SK-N-SH (cell line): ENCODE measurements around the gene GALNT14. TPM values are rescaled to one million over a fixed set of nuclear protein-coding genes. Genes with fewer than 3 reads are reported as not detected.

Experiments used
- CTCF ChIA-PET: fragments of 300-600, 350-600 bp; formaldehyde crosslinking; extraction: SDS; loops from one replicate; lab custom pipeline; 2021; lab: Yijun Ruan, JAX
- POLR2A ChIA-PET: fragments of 350-600 bp; sonication (Branson Sonifier 250); formaldehyde crosslinking; extraction: SDS; loops from one replicate; lab custom pipeline; 2020; ENCODE audit warnings: antibody characterized with exemption, inconsistent platforms; lab: Yijun Ruan, JAX
- DNase-seq: peaks from one replicate; pipeline ENCODE4 v3.0.0; 2012
- H2AFZ ChIP-seq: fragments of 200-600 bp; sonication (generic); 2 replicates; pipeline ENCODE4 v1.8.1; 2016; ENCODE audit warnings: antibody characterized with exemption, mild to moderate bottlenecking, low read depth
- H3F3A ChIP-seq: fragments of 200-600 bp; sonication (generic); replicated peaks from 2 replicates; pipeline ENCODE3; 2016; ENCODE audit warnings: antibody characterized with exemption, mild to moderate bottlenecking; ENCODE audit not compliant: insufficient read depth
- H3K27ac ChIP-seq, 2 experiments: fragments of 200-500 bp in 1 of 2; fragments of 200-600 bp in 1 of 2; sonication (Bioruptor generic) in 1 of 2; sonication (generic), shearing (Covaris generic) in 1 of 2; 2 replicates each; pipeline versions ENCODE4 v1.5.1 to v1.6.1; 2014 to 2016; ENCODE audit warnings: low read depth in 2 of 2, inconsistent platforms in 1 of 2, low read length in 1 of 2, mild to moderate bottlenecking in 1 of 2, mixed read lengths in 1 of 2
- H3K27me3 ChIP-seq: fragments of 200-600 bp; sonication (generic), shearing (Covaris generic); 2 replicates; pipeline ENCODE4 v1.6.1; 2016; ENCODE audit warnings: mixed run types; ENCODE audit not compliant: insufficient read depth
- H3K36me3 ChIP-seq, 2 experiments: fragments of 200-500 bp in 1 of 2; fragments of 200-600 bp in 1 of 2; sonication (Bioruptor generic) in 1 of 2; sonication (generic) in 1 of 2; replicated peaks in 1 of 2; 2 replicates each; pipeline versions ENCODE3 to v1.5.1; 2014 to 2016; ENCODE audit warnings: low read length in 1 of 2, mild to moderate bottlenecking in 1 of 2; ENCODE audit not compliant: insufficient read depth in 2 of 2, control insufficient read depth in 1 of 2
- H3K4me1 ChIP-seq, 2 experiments: fragments of 200-500 bp in 1 of 2; fragments of 200-600 bp in 1 of 2; sonication (Bioruptor generic) in 1 of 2; sonication (generic), shearing (Covaris generic) in 1 of 2; 2 replicates each; pipeline versions ENCODE4 v1.5.1 to v1.6.1; 2014 to 2016; ENCODE audit warnings: low read depth in 1 of 2, low read length in 1 of 2, mixed run types in 1 of 2; ENCODE audit not compliant: insufficient read depth in 2 of 2, control insufficient read depth in 1 of 2
- H3K4me2 ChIP-seq: fragments of 200-600 bp; sonication (generic), shearing (Covaris generic); 2 replicates; pipeline ENCODE4 v1.6.1; 2017; ENCODE audit warnings: mixed run types
- H3K4me3 ChIP-seq, 2 experiments: fragments of 200-500 bp in 1 of 2; fragments of 200-600 bp in 1 of 2; sonication (Bioruptor generic) in 1 of 2; sonication (generic), shearing (Covaris generic) in 1 of 2; 2 replicates each; pipeline versions ENCODE4 v1.5.1 to v1.8.1; 2014 to 2016; ENCODE audit warnings: low read depth in 2 of 2, inconsistent platforms in 1 of 2, low read length in 1 of 2, mild to moderate bottlenecking in 1 of 2, mixed read lengths in 1 of 2, moderate library complexity in 1 of 2
- H3K79me2 ChIP-seq: fragments of 200-600 bp; sonication (generic); 2 replicates; pipeline ENCODE4 v1.8.1; 2017; ENCODE audit warnings: mild to moderate bottlenecking; ENCODE audit not compliant: insufficient read depth
- H3K9ac ChIP-seq: fragments of 200-600 bp; sonication (generic); 2 replicates; pipeline ENCODE4 v1.6.1; 2017; ENCODE audit warnings: mixed run types
- H3K9me2 ChIP-seq: fragments of 200-600 bp; sonication (generic); 2 replicates; pipeline ENCODE4 v1.6.1; 2017; ENCODE audit warnings: mixed run types
- H3K9me3 ChIP-seq: fragments of 200-600 bp; sonication (generic); 2 replicates; pipeline ENCODE4 v1.6.1; 2017; ENCODE audit warnings: mixed run types, mild to moderate bottlenecking, moderate library complexity
- H4K20me1 ChIP-seq: fragments of 200-600 bp; sonication (generic); 2 replicates; pipeline ENCODE4 v1.6.1; 2017; ENCODE audit warnings: mild to moderate bottlenecking, mixed run types; ENCODE audit not compliant: insufficient read depth
- ELF1 ChIP-seq: IDR thresholded peaks from 2 replicates; pipeline ENCODE4 v1.4.0; 2012
- EP300 ChIP-seq, 2 experiments: IDR thresholded peaks; 2 replicates each; pipeline versions ENCODE4 v1.4.0 to v1.6.1; 2012; ENCODE audit warnings: borderline replicate concordance in 1 of 2, low read depth in 1 of 2, low read length in 1 of 2
- GATA2 ChIP-seq: sonication (generic); formaldehyde crosslinking; IDR thresholded peaks from 2 replicates; pipeline ENCODE4 v1.5.0; 2020; ENCODE audit warnings: mild to moderate bottlenecking, missing genetic modification reagents
- IRF3 ChIP-seq: fragments of 150-350 bp; IDR thresholded peaks from 2 replicates; pipeline ENCODE4 v1.6.1; 2016; ENCODE audit warnings: mild to moderate bottlenecking, low read depth, low read length
- MEF2A ChIP-seq: IDR thresholded peaks from 2 replicates; pipeline ENCODE4 v1.4.0; 2012; ENCODE audit warnings: low read depth, borderline replicate concordance
- MXI1 ChIP-seq: IDR thresholded peaks from 2 replicates; pipeline ENCODE4 v1.6.1; 2012; ENCODE audit warnings: mild to moderate bottlenecking, low read depth, low read length, improper control_type of control experiment
- PBX3 ChIP-seq: IDR thresholded peaks from 2 replicates; pipeline ENCODE4; 2012
- RFX5 ChIP-seq: IDR thresholded peaks from 2 replicates; pipeline ENCODE4 v1.6.1; 2012; ENCODE audit warnings: mild to moderate bottlenecking, improper control_type of control experiment, low read length
- SIN3A ChIP-seq: IDR thresholded peaks from 2 replicates; pipeline ENCODE4 v1.6.1; 2012; ENCODE audit warnings: low read depth, mild to moderate bottlenecking, low read length, moderate library complexity, borderline replicate concordance
- SMC3 ChIP-seq: IDR thresholded peaks from 2 replicates; pipeline ENCODE4 v1.6.1; 2012; ENCODE audit warnings: low read depth, low read length, improper control_type of control experiment
- TEAD4 ChIP-seq: IDR thresholded peaks from 2 replicates; pipeline ENCODE4 v1.4.0; 2012; ENCODE audit warnings: mild to moderate bottlenecking, borderline replicate concordance; ENCODE audit not compliant: insufficient read depth
- YY1 ChIP-seq: IDR thresholded peaks from 2 replicates; pipeline ENCODE4 v1.4.0; 2012; ENCODE audit warnings: low read depth, mild to moderate bottlenecking
- WGBS: methylation state at CpG from one replicate; pipeline ENCODE4 v1.1.6; 2017; ENCODE audit warnings: low lambda C conversion rate; 5-methylcytosine and 5-hydroxymethylcytosine counted together
- polyA plus RNA-seq, 3 experiments: library from polyadenylated mRNA; depleted of rRNA; stranded (reverse); fragments of >200 nt; gene quantifications; 2 replicates each; pipeline ENCODE4 v1.2.3, GENCODE V29; 2012
- TF ChIP-seq, protein P1 (sequence below): fragments of 150-350 bp; IDR thresholded peaks from 2 replicates; pipeline ENCODE4 v1.6.1; 2017; ENCODE audit warnings: antibody characterized with exemption, low read length, low read depth, borderline replicate concordance

GALNT14 gene
- polyA plus RNA-seq, 1 of the 3 experiments (the other 2 are of a cell fraction), result 1.6 TPM

DNA sequence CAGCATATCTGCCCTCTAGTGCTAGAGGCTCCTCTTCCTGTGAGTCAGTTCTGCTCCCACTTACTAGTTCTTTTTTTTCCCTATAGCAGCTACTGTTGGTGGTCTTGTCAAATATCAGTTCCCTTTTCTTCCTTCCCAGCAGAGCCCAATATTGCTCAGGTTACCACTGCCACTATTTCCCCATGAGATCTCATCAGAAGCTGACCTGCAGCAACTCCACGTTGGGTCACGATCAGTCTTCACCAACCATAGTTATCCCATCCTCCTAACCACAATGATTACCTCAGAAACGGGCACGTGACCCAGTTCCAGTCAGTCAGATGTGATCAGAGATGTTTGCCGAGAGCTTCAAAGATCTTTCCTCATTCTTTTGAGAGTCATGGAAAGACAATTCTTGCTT, 271.3 kb downstream of the GALNT14 start (continued):
- TF ChIP-seq PBX3, result no peak

- ChIA-PET CTCF (interaction anchor here (0.6 to 9.2 kb wide), 16 partner anchors 15 to 701 kb away, joined by 3 to 291 read pairs (median 4); partner anchors contain the start of gene GALNT14), POLR2A (no interaction called here)
- Histone ChIP-seq H4K20me1 (no peaks in the 10 kb centered on the region), H3K4me2 (no peak overlapping the region), H3K4me1 (peaks cover 0 to 38% of the 10 kb centered on the region in 2 experiments; a peak in 2 of 4 replicates), H3K36me3 (no peaks in the 10 kb centered on the region), H3K9me3 (no peaks in the 10 kb centered on the region), H3K4me3 (no peak overlapping the region), H3K9ac (no peak overlapping the region), H3K79me2 (no peaks in the 10 kb centered on the region), H3K27ac (peak overlapping the region in 1 of 2 experiments; percentile 84; a peak in 2 of 4 replicates), H3F3A (no peaks in the 10 kb centered on the region), H3K9me2 (no peaks in the 10 kb centered on the region), H3K27me3 (no peaks in the 10 kb centered on the region), H2AFZ (no peak overlapping the region)
- DNase-seq, result no peak
- WGBS, result 46% methylated on average over 10 of the region's 10 CpGs
- no peak for TF ChIP-seq IRF3
- no peak for TF ChIP-seq RFX5
- TF ChIP-seq PBX3, result no peak
- TF ChIP-seq, protein P1, sequence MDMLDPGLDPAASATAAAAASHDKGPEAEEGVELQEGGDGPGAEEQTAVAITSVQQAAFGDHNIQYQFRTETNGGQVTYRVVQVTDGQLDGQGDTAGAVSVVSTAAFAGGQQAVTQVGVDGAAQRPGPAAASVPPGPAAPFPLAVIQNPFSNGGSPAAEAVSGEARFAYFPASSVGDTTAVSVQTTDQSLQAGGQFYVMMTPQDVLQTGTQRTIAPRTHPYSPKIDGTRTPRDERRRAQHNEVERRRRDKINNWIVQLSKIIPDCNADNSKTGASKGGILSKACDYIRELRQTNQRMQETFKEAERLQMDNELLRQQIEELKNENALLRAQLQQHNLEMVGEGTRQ, result no peak
- no peak; the same call in 1 of the 2 replicates for TF ChIP-seq MXI1
- TF ChIP-seq YY1, result no peak
- TF ChIP-seq MEF2A, result no peak
- TF ChIP-seq SIN3A, result no peak
- TF ChIP-seq ELF1, result no peak
- peak; percentile 38; the same call in 1 of the 2 replicates for TF ChIP-seq GATA2 (CRISPR knock-in tag)
- TF ChIP-seq SMC3, result no peak
- TF ChIP-seq EP300 (IDR thresholded peaks at IDR 0.05; ENCODE audit: borderline replicate concordance in 1 of 2, low read depth in 1 of 2, low read length in 1 of 2), result peak in 1 of 2 experiments; percentile 22; a peak in 1 of 4 replicates
- TF ChIP-seq TEAD4, result no peak
Observed at GRCh38 chr2:30865892-30866681, 272.2 kb downstream of the GALNT14 start.
